SK-N-SH (cell line): ENCODE data around the gene ZCCHC2. TPM values are rescaled to one million over a fixed set of nuclear protein-coding genes. Genes with fewer than 3 reads are reported as not detected.

ENCODE experiments used
- CTCF ChIA-PET: fragments of 300-600, 350-600 bp; formaldehyde crosslinking; extraction: SDS; loops from one replicate; lab custom pipeline; 2021; lab: Yijun Ruan, JAX
- POLR2A ChIA-PET: fragments of 350-600 bp; sonication (Branson Sonifier 250); formaldehyde crosslinking; extraction: SDS; loops from one replicate; lab custom pipeline; 2020; ENCODE audit warnings: antibody characterized with exemption, inconsistent platforms; lab: Yijun Ruan, JAX
- DNase-seq: peaks from one replicate; pipeline ENCODE4 v3.0.0; 2012
- H2AFZ ChIP-seq: fragments of 200-600 bp; sonication (generic); 2 replicates; pipeline ENCODE4 v1.8.1; 2016; ENCODE audit warnings: antibody characterized with exemption, mild to moderate bottlenecking, low read depth
- H3F3A ChIP-seq: fragments of 200-600 bp; sonication (generic); replicated peaks from 2 replicates; pipeline ENCODE3; 2016; ENCODE audit warnings: antibody characterized with exemption, mild to moderate bottlenecking; ENCODE audit not compliant: insufficient read depth
- H3K27ac ChIP-seq, 2 experiments: fragments of 200-500 bp in 1 of 2; fragments of 200-600 bp in 1 of 2; sonication (Bioruptor generic) in 1 of 2; sonication (generic), shearing (Covaris generic) in 1 of 2; 2 replicates each; pipeline versions ENCODE4 v1.5.1 to v1.6.1; 2014 to 2016; ENCODE audit warnings: low read depth in 2 of 2, inconsistent platforms in 1 of 2, low read length in 1 of 2, mild to moderate bottlenecking in 1 of 2, mixed read lengths in 1 of 2
- H3K27me3 ChIP-seq: fragments of 200-600 bp; sonication (generic), shearing (Covaris generic); 2 replicates; pipeline ENCODE4 v1.6.1; 2016; ENCODE audit warnings: mixed run types; ENCODE audit not compliant: insufficient read depth
- H3K36me3 ChIP-seq, 2 experiments: fragments of 200-500 bp in 1 of 2; fragments of 200-600 bp in 1 of 2; sonication (Bioruptor generic) in 1 of 2; sonication (generic) in 1 of 2; replicated peaks in 1 of 2; 2 replicates each; pipeline versions ENCODE3 to v1.5.1; 2014 to 2016; ENCODE audit warnings: low read length in 1 of 2, mild to moderate bottlenecking in 1 of 2; ENCODE audit not compliant: insufficient read depth in 2 of 2, control insufficient read depth in 1 of 2
- H3K4me1 ChIP-seq, 2 experiments: fragments of 200-500 bp in 1 of 2; fragments of 200-600 bp in 1 of 2; sonication (Bioruptor generic) in 1 of 2; sonication (generic), shearing (Covaris generic) in 1 of 2; 2 replicates each; pipeline versions ENCODE4 v1.5.1 to v1.6.1; 2014 to 2016; ENCODE audit warnings: low read depth in 1 of 2, low read length in 1 of 2, mixed run types in 1 of 2; ENCODE audit not compliant: insufficient read depth in 2 of 2, control insufficient read depth in 1 of 2
- H3K4me2 ChIP-seq: fragments of 200-600 bp; sonication (generic), shearing (Covaris generic); 2 replicates; pipeline ENCODE4 v1.6.1; 2017; ENCODE audit warnings: mixed run types
- H3K4me3 ChIP-seq, 2 experiments: fragments of 200-500 bp in 1 of 2; fragments of 200-600 bp in 1 of 2; sonication (Bioruptor generic) in 1 of 2; sonication (generic), shearing (Covaris generic) in 1 of 2; 2 replicates each; pipeline versions ENCODE4 v1.5.1 to v1.8.1; 2014 to 2016; ENCODE audit warnings: low read depth in 2 of 2, inconsistent platforms in 1 of 2, low read length in 1 of 2, mild to moderate bottlenecking in 1 of 2, mixed read lengths in 1 of 2, moderate library complexity in 1 of 2
- H3K79me2 ChIP-seq: fragments of 200-600 bp; sonication (generic); 2 replicates; pipeline ENCODE4 v1.8.1; 2017; ENCODE audit warnings: mild to moderate bottlenecking; ENCODE audit not compliant: insufficient read depth
- H3K9ac ChIP-seq: fragments of 200-600 bp; sonication (generic); 2 replicates; pipeline ENCODE4 v1.6.1; 2017; ENCODE audit warnings: mixed run types
- H3K9me2 ChIP-seq: fragments of 200-600 bp; sonication (generic); 2 replicates; pipeline ENCODE4 v1.6.1; 2017; ENCODE audit warnings: mixed run types
- H3K9me3 ChIP-seq: fragments of 200-600 bp; sonication (generic); 2 replicates; pipeline ENCODE4 v1.6.1; 2017; ENCODE audit warnings: mixed run types, mild to moderate bottlenecking, moderate library complexity
- H4K20me1 ChIP-seq: fragments of 200-600 bp; sonication (generic); 2 replicates; pipeline ENCODE4 v1.6.1; 2017; ENCODE audit warnings: mild to moderate bottlenecking, mixed run types; ENCODE audit not compliant: insufficient read depth
- CTCF ChIP-seq: fragments of 200-600 bp; sonication (generic); IDR thresholded peaks from 2 replicates; pipeline ENCODE4 v1.6.1; 2017; ENCODE audit warnings: antibody characterized with exemption, mild to moderate bottlenecking, moderate library complexity
- EP300 ChIP-seq, 2 experiments: IDR thresholded peaks; 2 replicates each; pipeline versions ENCODE4 v1.4.0 to v1.6.1; 2012; ENCODE audit warnings: borderline replicate concordance in 1 of 2, low read depth in 1 of 2, low read length in 1 of 2
- MAX ChIP-seq: IDR thresholded peaks from 2 replicates; pipeline ENCODE4 v1.4.0; 2012; ENCODE audit warnings: low read depth
- MEF2A ChIP-seq: IDR thresholded peaks from 2 replicates; pipeline ENCODE4 v1.4.0; 2012; ENCODE audit warnings: low read depth, borderline replicate concordance
- POLR2AphosphoS5 ChIP-seq: IDR thresholded peaks from 2 replicates; pipeline ENCODE4 v1.6.1; 2012; ENCODE audit warnings: low read depth, low read length
- RAD21 ChIP-seq: IDR thresholded peaks from 2 replicates; pipeline ENCODE4 v1.6.1; 2012; ENCODE audit warnings: mild to moderate bottlenecking, low read length
- RCOR1 ChIP-seq: fragments of 150-350 bp; IDR thresholded peaks from 2 replicates; pipeline ENCODE4 v1.6.1; 2017; ENCODE audit warnings: antibody characterized with exemption, low read length
- REST ChIP-seq: IDR thresholded peaks from 2 replicates; pipeline ENCODE4 v1.6.1; 2012; ENCODE audit warnings: mild to moderate bottlenecking, low read depth, low read length, moderate library complexity
- RFX5 ChIP-seq: IDR thresholded peaks from 2 replicates; pipeline ENCODE4 v1.6.1; 2012; ENCODE audit warnings: mild to moderate bottlenecking, improper control_type of control experiment, low read length
- RXRA ChIP-seq: IDR thresholded peaks from 2 replicates; pipeline ENCODE4 v1.4.0; 2012; ENCODE audit warnings: low read depth, mild to moderate bottlenecking, borderline replicate concordance
- SMC3 ChIP-seq: IDR thresholded peaks from 2 replicates; pipeline ENCODE4 v1.6.1; 2012; ENCODE audit warnings: low read depth, low read length, improper control_type of control experiment
- TEAD4 ChIP-seq: IDR thresholded peaks from 2 replicates; pipeline ENCODE4 v1.4.0; 2012; ENCODE audit warnings: mild to moderate bottlenecking, borderline replicate concordance; ENCODE audit not compliant: insufficient read depth
- WGBS: methylation state at CpG from one replicate; pipeline ENCODE4 v1.1.6; 2017; ENCODE audit warnings: low lambda C conversion rate; 5-methylcytosine and 5-hydroxymethylcytosine counted together
- polyA plus RNA-seq, 3 experiments: library from polyadenylated mRNA; depleted of rRNA; stranded (reverse); fragments of >200 nt; gene quantifications; 2 replicates each; pipeline ENCODE4 v1.2.3, GENCODE V29; 2012

The ZCCHC2 gene
- polyA plus RNA-seq, 1 of the 3 experiments (the other 2 are of a cell fraction), result 7.3 TPM

GRCh38 chr18:62611453-62612288, 88.8 kb downstream of the ZCCHC2 start (continued):
- TF ChIP-seq REST, result no peak

GRCh38 chr18:62612289-62612645, 89.4 kb downstream of the ZCCHC2 start:
- H3K9me3 ChIP-seq, result no peaks in the 10 kb centered on the region
- TF ChIP-seq CTCF, result no peak
- TF ChIP-seq RXRA, result no peak
- TF ChIP-seq MEF2A, result no peak
- no peak for TF ChIP-seq POLR2AphosphoS5
- no peak for TF ChIP-seq TEAD4
- no peak for TF ChIP-seq SMC3
- no peak for TF ChIP-seq MAX
- no peak for TF ChIP-seq RCOR1
- TF ChIP-seq EP300 (IDR thresholded peaks at IDR 0.05; ENCODE audit: borderline replicate concordance in 1 of 2, low read depth in 1 of 2, low read length in 1 of 2), result no peak
- TF ChIP-seq RAD21, result no peak
- TF ChIP-seq REST, result no peak
- TF ChIP-seq RFX5, result no peak
- H3K4me2 ChIP-seq, result no peak overlapping the region
- H3K79me2 ChIP-seq, result no peaks in the 10 kb centered on the region
- 73% methylated on average over 4 of the region's 4 CpGs for WGBS
- H3K36me3 ChIP-seq, result no peaks in the 10 kb centered on the region
- no peak for DNase-seq
- H4K20me1 ChIP-seq, result no peaks in the 10 kb centered on the region
- ChIA-PET CTCF (interaction anchor here (0.6 kb wide), 1 partner anchor 55 kb away, joined by 4 read pairs; no protein-coding TSS in a partner anchor), POLR2A (no interaction called here)
- no peak overlapping the region for H3K9ac ChIP-seq
- H3K4me1 ChIP-seq, result no peaks in the 10 kb centered on the region; a peak in 1 of 4 replicates
- H2AFZ ChIP-seq, result no peak overlapping the region
- H3K4me3 ChIP-seq, result no peak overlapping the region
- H3K27ac ChIP-seq, result no peak overlapping the region
- no peaks in the 10 kb centered on the region for H3K9me2 ChIP-seq
- H3K27me3 ChIP-seq, result no peaks in the 10 kb centered on the region; the same call in 1 of the 2 replicates
- no peaks in the 10 kb centered on the region for H3F3A ChIP-seq
